Erythroblast (primary cell): ENCODE measurements around the gene RIPPLY3.

Source experiments
- GATA1 ChIP-seq: IDR thresholded peaks from 2 replicates; pipeline ENCODE4 v1.6.1; 2011; ENCODE audit warnings: low read depth, mild to moderate bottlenecking, control low read depth, low read length, moderate library complexity
- POLR2A ChIP-seq: IDR thresholded peaks from 2 replicates; pipeline ENCODE4 v1.6.1; 2011; ENCODE audit warnings: mild to moderate bottlenecking, low read length

DNA sequence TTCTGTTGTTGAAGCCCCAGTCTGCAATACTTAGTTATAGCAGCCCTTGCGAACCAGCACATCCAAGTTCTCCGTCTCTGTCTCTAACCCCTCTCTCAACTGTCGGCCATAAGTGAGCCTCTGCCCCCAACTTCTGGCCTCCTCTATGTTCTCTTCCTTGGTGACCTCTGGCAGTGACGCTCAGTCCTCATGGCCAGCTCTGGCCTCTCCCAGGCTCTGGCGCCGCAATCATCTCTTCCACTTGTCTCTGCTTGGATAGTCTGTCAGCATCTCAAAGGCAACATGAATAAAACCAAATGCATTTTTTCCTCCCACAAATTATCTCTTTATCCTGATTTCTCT lies 31.7 kb upstream of the RIPPLY3 start:
- no peak for TF ChIP-seq POLR2A
- no peak for TF ChIP-seq GATA1
